ENCODE data around the gene USH2A. TPM values are rescaled to one million over a fixed set of nuclear protein-coding genes. Genes with fewer than 3 reads are reported as not detected.

Gene USH2A
- total RNA-seq, 4 donors from 2014 or later = 0.03 to 0.25 TPM; not detected in 2

- no peak overlapping the region for H3K4me3 ChIP-seq (ENCODE audit: low read depth, poor library complexity, severe bottlenecking)
Measured at GRCh38 chr1:216331211-216331610, 92.0 kb downstream of the USH2A start.

GRCh38 chr1:216330262-216330661 is 93.0 kb downstream of the USH2A start:
- TF ChIP-seq POLR2A (IDR thresholded peaks at IDR 0.05) = no peak
- TF ChIP-seq CTCF (IDR thresholded peaks at IDR 0.05) = no peak
- intact Hi-C loops (cut with DNase I; ENCODE audit: low total_unique reads) = no loop called here
- WGBS, 2 donors = 73 to 75% methylated on average over 2 of the region's 2 CpGs
- no peak overlapping the region for H3K4me3 ChIP-seq (ENCODE audit: low read depth, poor library complexity, severe bottlenecking)
- DNase-seq (ENCODE audit: low spot score in 2 of 2) = no peak

More at GRCh38 chr1:216331211-216331610, 92.0 kb downstream of the USH2A start:
- intact Hi-C loops (cut with DNase I; ENCODE audit: low total_unique reads) = no loop called here
- no peak for TF ChIP-seq POLR2A (IDR thresholded peaks at IDR 0.05)
- no peak for TF ChIP-seq CTCF (IDR thresholded peaks at IDR 0.05)
- DNase-seq (ENCODE audit: low spot score in 2 of 2) = no peak

- DNase-seq (ENCODE audit: low spot score in 2 of 2) = no peak
- no peak for TF ChIP-seq POLR2A (IDR thresholded peaks at IDR 0.05)
- TF ChIP-seq CTCF (IDR thresholded peaks at IDR 0.05) = no peak
- no peak overlapping the region for H3K4me3 ChIP-seq (ENCODE audit: low read depth, poor library complexity, severe bottlenecking)
- 46 to 50% methylated on average over 2 of the region's 2 CpGs for WGBS, 2 donors
- intact Hi-C loops (cut with DNase I; ENCODE audit: low total_unique reads) = no loop called here
Measured at GRCh38 chr1:216325946-216326345, 97.3 kb downstream of the USH2A start.

- 65 to 66% methylated on average over 7 of the region's 7 CpGs for WGBS, 2 donors
Measured at GRCh38 chr1:216325336-216325735, 97.9 kb downstream of the USH2A start.

GRCh38 chr1:216323344-216323743 is 99.9 kb downstream of the USH2A start:
- no peak for DNase-seq (ENCODE audit: low spot score in 2 of 2)
- 78% methylated on average over 6 of the region's 6 CpGs for WGBS, 2 donors
- no peak for TF ChIP-seq POLR2A (IDR thresholded peaks at IDR 0.05)
- no peak for TF ChIP-seq CTCF (IDR thresholded peaks at IDR 0.05)
- intact Hi-C loops (cut with DNase I; ENCODE audit: low total_unique reads) = no loop called here
- no peak overlapping the region for H3K4me3 ChIP-seq (ENCODE audit: low read depth, poor library complexity, severe bottlenecking)

More at GRCh38 chr1:216325336-216325735, 97.9 kb downstream of the USH2A start:
- TF ChIP-seq POLR2A (IDR thresholded peaks at IDR 0.05) (no peak), CTCF (IDR thresholded peaks at IDR 0.05) (no peak)
- intact Hi-C loops (cut with DNase I; ENCODE audit: low total_unique reads) = no loop called here
- no peak overlapping the region for H3K4me3 ChIP-seq (ENCODE audit: low read depth, poor library complexity, severe bottlenecking)
- no peak for DNase-seq (ENCODE audit: low spot score in 2 of 2)

- 51% methylated on average over 3 of the region's 3 CpGs for WGBS, 2 donors
- no peak overlapping the region for H3K4me3 ChIP-seq (ENCODE audit: low read depth, poor library complexity, severe bottlenecking)
- intact Hi-C loops (cut with DNase I; ENCODE audit: low total_unique reads) = no loop called here
- TF ChIP-seq POLR2A (IDR thresholded peaks at IDR 0.05) (no peak), CTCF (IDR thresholded peaks at IDR 0.05) (no peak)
- DNase-seq (ENCODE audit: low spot score in 2 of 2) = no peak
Measured at GRCh38 chr1:216314379-216315095, 108.7 kb downstream of the USH2A start.

All from lower leg skin (tissue), 4 donors.